Pancreas (tissue), 10 donors: ENCODE data around the gene CCDC92B. TPM values are rescaled to one million over a fixed set of nuclear protein-coding genes. Genes with fewer than 3 reads are reported as not detected.
"Not testable (repeated sequence)": the region's sequence is repeated elsewhere in the genome, so short reads cannot be mapped to it uniquely, and the experiment has no call there.

Source experiments
- ATAC-seq, 4 donors: fragments of 200-7000 bp; cut with Tn5 transposase; one replicate each; pipeline versions ENCODE4 v1.8.0 to v1.9.1; 2020; ENCODE audit warnings: mild to moderate bottlenecking in 4 of 4, moderate library complexity in 4 of 4
- DNase-seq, 6 donors: peaks; one replicate each; pipeline ENCODE4 v3.0.0-alpha.2; 2020
- FAIRE-seq: peaks from 2 replicates; lab custom pipeline; 2012; peaks lifted over from hg19 to GRCh38; lab: Jason Lieb, UNC
- H3K27ac ChIP-seq, 4 donors: fragments of 200-600 bp; sonication (generic); 1 replicate in 3 of 4; 2 replicates in 1 of 4; pipeline versions ENCODE4 v1.5.0 to v1.8.0; 2020
- H3K27me3 ChIP-seq, 4 donors: fragments of 200-600 bp; one replicate each; pipeline ENCODE4 v1.8.0; 2021
- H3K36me3 ChIP-seq, 3 donors: fragments of 200-600 bp; sonication (generic) in 1 of 3; one replicate each; pipeline versions ENCODE4 v1.5.0 to v1.8.0; 2020 to 2021
- H3K4me1 ChIP-seq, 3 donors: fragments of 200-600 bp; one replicate each; pipeline ENCODE4 v1.8.0; 2021
- H3K4me3 ChIP-seq, 4 donors: fragments of 200-600 bp; sonication (generic) in 2 of 4; one replicate each; pipeline versions ENCODE4 v1.5.0 to v1.8.0; 2020 to 2021
- H3K9me3 ChIP-seq, 4 donors: fragments of 200-600 bp; one replicate each; pipeline ENCODE4 v1.8.0; 2021
- WGBS, 2 donors: extraction: QIAGEN DNeasy Blood & Tissue Kit; methylation state at CpG; one replicate each; pipeline ENCODE4 v1.1.7; 2013; 5-methylcytosine and 5-hydroxymethylcytosine counted together
- intact Hi-C, 3 donors: fragments of 100-400 bp; cut with DNase I; formaldehyde crosslinking; loops; one replicate each; pipeline versions ENCODE4 v1.11.1 to v1.14.2; 2022
- microRNA-seq, 2 donors: library from miRNA; unstranded; fragments of <30 nt; microRNA quantifications; one replicate each; pipeline versions ENCODE4 to v1.1.0, GENCODE V29; 2019 to 2020
- polyA plus RNA-seq, 2 donors: library from polyadenylated mRNA; stranded (reverse); fragments of 200-250 nt; gene quantifications; one replicate each; pipeline ENCODE4 v1.2.3, GENCODE V29; 2013
- total RNA-seq, 6 donors: library from RNA; stranded (reverse); fragmentation: NEBNext Ultra II Directional in 4 of 6; extraction: Animal tissue kit (Norgen Biotek cat#: 25700) in 4 of 6; gene quantifications; one replicate each; pipeline versions ENCODE4 v1.2.1 to v1.2.4, GENCODE V29; 2021 to 2023
- TF ChIP-seq, protein P1 (sequence below), 4 donors: fragments of 200-600 bp; sonication (generic) in 3 of 4; IDR thresholded peaks; one replicate each; pipeline versions ENCODE4 v1.5.0 to v1.8.0; 2021; ENCODE audit warnings: antibody characterized with exemption in 4 of 4
- donor health status: healthy with polysubstance abuse.
- donor health status: DM: no; HTN: no; CAD: no; lungs with moderate emphysema.
- donor health status: DM: no; HTN: no; CAD: no.
- donor health status: control.
- donor health status: control.
- donor health status: Bipolar disorder and iron deficiency.
- donor health status: DM: yes; HTN: yes; CAD: no.
- donor health status: DM: no; HTN: no; CAD: no.
- donor health status: DM: no; HTN: no; CAD: no.
- donor health status: DM: yes; HTN: yes; CAD: no.

CCDC92B gene
- total and polyA plus RNA-seq, 8 donors, result 0.19 to 4.6 (median 0.69) TPM

DNA sequence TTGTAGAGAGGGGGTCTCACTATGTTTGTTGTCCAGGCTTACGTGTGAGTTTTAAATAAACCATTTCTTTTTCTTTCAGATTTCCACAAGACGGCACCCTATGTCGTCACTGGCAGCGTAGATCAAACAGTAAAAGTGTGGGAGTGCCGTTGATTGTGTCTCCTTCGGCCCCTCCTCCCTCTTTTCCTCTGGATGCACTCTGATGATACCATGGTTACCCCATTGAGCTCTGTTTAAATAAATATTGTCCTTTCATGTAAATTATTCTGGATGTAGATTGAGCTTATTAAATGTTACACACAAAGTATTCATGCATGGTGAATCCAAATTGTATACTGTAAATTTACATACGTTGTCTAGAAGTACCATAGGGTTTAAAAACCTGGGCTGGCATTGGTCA lies 67.8 kb downstream of the CCDC92B start:
- Histone ChIP-seq H3K27me3 (no peaks in the 10 kb centered on the region), H3K4me1 (peaks cover 11 to 23% (median 18%) of the 10 kb centered on the region in 3 donors), H3K27ac (no peak overlapping the region), H3K4me3 (no peak overlapping the region), H3K9me3 (no peaks in the 10 kb centered on the region), H3K36me3 (peaks cover 3 to 29% (median 11%) of the 10 kb centered on the region in 3 donors)
- TF ChIP-seq, protein P1, sequence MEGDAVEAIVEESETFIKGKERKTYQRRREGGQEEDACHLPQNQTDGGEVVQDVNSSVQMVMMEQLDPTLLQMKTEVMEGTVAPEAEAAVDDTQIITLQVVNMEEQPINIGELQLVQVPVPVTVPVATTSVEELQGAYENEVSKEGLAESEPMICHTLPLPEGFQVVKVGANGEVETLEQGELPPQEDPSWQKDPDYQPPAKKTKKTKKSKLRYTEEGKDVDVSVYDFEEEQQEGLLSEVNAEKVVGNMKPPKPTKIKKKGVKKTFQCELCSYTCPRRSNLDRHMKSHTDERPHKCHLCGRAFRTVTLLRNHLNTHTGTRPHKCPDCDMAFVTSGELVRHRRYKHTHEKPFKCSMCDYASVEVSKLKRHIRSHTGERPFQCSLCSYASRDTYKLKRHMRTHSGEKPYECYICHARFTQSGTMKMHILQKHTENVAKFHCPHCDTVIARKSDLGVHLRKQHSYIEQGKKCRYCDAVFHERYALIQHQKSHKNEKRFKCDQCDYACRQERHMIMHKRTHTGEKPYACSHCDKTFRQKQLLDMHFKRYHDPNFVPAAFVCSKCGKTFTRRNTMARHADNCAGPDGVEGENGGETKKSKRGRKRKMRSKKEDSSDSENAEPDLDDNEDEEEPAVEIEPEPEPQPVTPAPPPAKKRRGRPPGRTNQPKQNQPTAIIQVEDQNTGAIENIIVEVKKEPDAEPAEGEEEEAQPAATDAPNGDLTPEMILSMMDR (IDR thresholded peaks at IDR 0.05), result no peak
- 87 to 88% methylated on average over 7 of the region's 7 CpGs for WGBS, 2 donors
- ATAC-seq, result peak in 1 of 4 donors; percentile 25
- intact Hi-C loops, result no loop called here
- DNase-seq, result no peak
- FAIRE-seq, result no peak

DNA sequence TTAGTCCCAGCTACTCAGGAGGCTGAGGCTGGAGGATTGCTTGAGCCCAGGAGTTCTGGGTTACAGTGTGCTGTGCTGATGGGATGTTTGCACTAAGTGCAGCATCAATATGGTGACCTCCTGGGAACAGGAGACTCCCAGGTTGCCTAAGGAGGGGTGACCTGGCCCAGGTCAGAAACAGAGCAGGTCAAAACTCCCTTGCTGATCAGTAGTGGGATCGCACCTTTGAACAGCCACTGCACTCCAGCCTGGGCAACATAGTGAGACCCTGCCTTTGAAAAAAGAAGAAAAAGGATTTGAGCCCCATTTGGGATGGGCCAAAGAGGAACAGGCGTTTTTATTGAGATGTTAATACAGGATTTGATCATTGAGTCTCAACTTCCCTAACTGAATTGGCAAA lies 68.5 kb downstream of the CCDC92B start:
- no peak overlapping the region for H3K4me3 ChIP-seq
- TF ChIP-seq, protein P1 (IDR thresholded peaks at IDR 0.05), result no peak
- DNase-seq, result no peak
- 91 to 97% methylated on average over 2 of the region's 2 CpGs for WGBS, 2 donors
- ATAC-seq, result no peak
- H3K36me3 ChIP-seq, result peaks cover 3 to 29% (median 11%) of the 10 kb centered on the region in 3 donors
- H3K27ac ChIP-seq, result no peak overlapping the region
- FAIRE-seq, result no peak
- H3K27me3 ChIP-seq, result no peaks in the 10 kb centered on the region
- peaks cover 11 to 23% (median 18%) of the 10 kb centered on the region in 3 donors for H3K4me1 ChIP-seq
- intact Hi-C loops, result no loop called here
- H3K9me3 ChIP-seq, result no peaks in the 10 kb centered on the region

DNA sequence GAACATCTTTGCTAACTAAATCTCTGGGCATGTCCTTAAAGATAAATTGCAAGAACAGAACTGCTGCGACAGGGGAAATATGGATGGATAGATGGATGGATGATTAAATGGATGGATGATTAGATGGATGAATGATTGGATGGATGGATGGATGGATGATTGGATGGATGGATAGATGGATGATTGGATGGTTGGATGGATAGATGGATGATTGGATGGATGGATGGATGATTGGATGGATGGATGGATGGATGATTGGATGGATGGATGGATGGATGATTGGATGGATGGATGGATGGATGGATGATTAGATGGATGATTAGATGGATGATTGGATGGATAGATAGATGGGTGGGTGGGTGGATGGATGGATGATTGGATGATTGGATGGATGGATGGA lies 70.2 kb downstream of the CCDC92B start:
- H3K9me3 ChIP-seq, ATAC-seq, H3K27me3 ChIP-seq, H3K4me3 ChIP-seq, H3K27ac ChIP-seq, DNase-seq, intact Hi-C loops, FAIRE-seq: not testable (repeated sequence)
- peaks cover 3 to 38% (median 11%) of the 10 kb centered on the region in 3 donors for H3K36me3 ChIP-seq
- 97 to 100% methylated on average over 1 of the region's 1 CpG for WGBS, 2 donors
- peaks cover 11 to 23% (median 18%) of the 10 kb centered on the region in 3 donors for H3K4me1 ChIP-seq

Small RNA genes within 50 kb of the gene (microRNA-seq; reads per million reads assigned to microRNA genes)
- gene MIR1253 (0 reads per million in 2 donors), gene MIR6776 (0 reads per million in 2 donors)

Other genes starting within 250 kb of the CCDC92B start
- 10 to 100 TPM in 5 of 6 donors, 1 to 10 TPM in 1; 9.2 to 16.5 (median 13.1) TPM for gene METTL16, start 237.8 kb downstream of the CCDC92B start, total RNA-seq
- gene METTL16, start 237.8 kb downstream of the CCDC92B start, polyA plus RNA-seq, result 10 to 100 TPM; 15.5 to 19.6 TPM
- gene PAFAH1B1, start 156.0 kb downstream of the CCDC92B start, total RNA-seq, result 10 to 100 TPM; 33.6 to 66.1 (median 37.4) TPM
- 10 to 100 TPM; 17.3 to 31.9 TPM for gene PAFAH1B1, start 156.0 kb downstream of the CCDC92B start, polyA plus RNA-seq
- 10 to 100 TPM; 47.7 to 85.5 (median 62.3) TPM for gene CLUH, start 37.9 kb downstream of the CCDC92B start, total RNA-seq
- gene CLUH, start 37.9 kb downstream of the CCDC92B start, polyA plus RNA-seq, result 100 to 1,000 TPM in 1 of 2 donors, 10 to 100 TPM in 1; 66.8 to 201 TPM
- 10 to 100 TPM; 35.2 to 48.0 (median 43.0) TPM for gene RAP1GAP2, start 46.8 kb upstream of the CCDC92B start, total RNA-seq
- gene RAP1GAP2, start 46.8 kb upstream of the CCDC92B start, polyA plus RNA-seq, result 10 to 100 TPM; 29.7 to 51.2 TPM